ACC112 (cell line): ENCODE measurements around the gene VSIR.

Experiments
- H2AFZ ChIP-seq: fragments of 200-600 bp; sonication (generic); one replicate; pipeline ENCODE4 v1.6.0; 2017; ENCODE audit warnings: antibody characterized with exemption, low read length; ENCODE audit not compliant: unreplicated experiment
- H3K27ac ChIP-seq: fragments of 200-600 bp; sonication (generic); 2 replicates; pipeline ENCODE4 v1.5.1; 2014; ENCODE audit warnings: low read depth, mild to moderate bottlenecking, antibody characterized with exemption, low read length, moderate library complexity
- H3K27me3 ChIP-seq: fragments of 200-600 bp; sonication (generic); 2 replicates; pipeline ENCODE4 v1.6.1; 2014; ENCODE audit warnings: mild to moderate bottlenecking, antibody characterized with exemption, low read length, moderate library complexity, mixed read lengths; ENCODE audit not compliant: insufficient read depth
- H3K36me3 ChIP-seq: fragments of 200-600 bp; sonication (generic); 2 replicates; pipeline ENCODE4 v1.6.1; 2016; ENCODE audit warnings: mild to moderate bottlenecking, antibody characterized with exemption, low read length, moderate library complexity, mixed read lengths; ENCODE audit not compliant: insufficient read depth
- H3K4me1 ChIP-seq: fragments of 200-600 bp; sonication (generic); one replicate; pipeline ENCODE4 v1.6.1; 2016; ENCODE audit warnings: low read length, mixed read lengths; ENCODE audit not compliant: insufficient read depth, unreplicated experiment, control insufficient read depth
- H3K4me3 ChIP-seq: fragments of 200-600 bp; sonication (generic); 2 replicates; pipeline ENCODE4 v1.5.1; 2014; ENCODE audit warnings: mild to moderate bottlenecking, low read depth, low read length
- H3K79me2 ChIP-seq: fragments of 200-600 bp; sonication (generic); one replicate; pipeline ENCODE4 v1.6.0; 2016; ENCODE audit warnings: low read length; ENCODE audit not compliant: control insufficient read depth, unreplicated experiment, insufficient read depth

The VSIR gene

GRCh38 chr10:71707240-71707789, 66.0 kb downstream of the VSIR start:
- Histone ChIP-seq H3K27ac (no peak overlapping the region), H2AFZ (no peak overlapping the region), H3K79me2 (no peaks in the 10 kb centered on the region), H3K4me1 (no peaks in the 10 kb centered on the region), H3K4me3 (no peak overlapping the region), H3K36me3 (no peaks in the 10 kb centered on the region), H3K27me3 (no peaks in the 10 kb centered on the region)

- H3K79me2 ChIP-seq, result no peaks in the 10 kb centered on the region
- H3K36me3 ChIP-seq, result no peaks in the 10 kb centered on the region
- H3K27ac ChIP-seq, result no peak overlapping the region
- no peaks in the 10 kb centered on the region for H3K27me3 ChIP-seq
- H3K4me1 ChIP-seq, result no peaks in the 10 kb centered on the region
- no peak overlapping the region for H3K4me3 ChIP-seq
- H2AFZ ChIP-seq, result no peak overlapping the region
Observed at GRCh38 chr10:71706216-71707121, 66.9 kb downstream of the VSIR start.

GRCh38 chr10:71705582-71705981, 67.7 kb downstream of the VSIR start:
- Histone ChIP-seq H3K36me3 (no peaks in the 10 kb centered on the region), H3K27me3 (no peaks in the 10 kb centered on the region), H3K27ac (no peak overlapping the region), H3K4me3 (no peak overlapping the region), H3K4me1 (no peaks in the 10 kb centered on the region), H3K79me2 (no peaks in the 10 kb centered on the region), H2AFZ (no peak overlapping the region)

GRCh38 chr10:71704816-71705215, 68.5 kb downstream of the VSIR start:
- Histone ChIP-seq H3K27ac (no peak overlapping the region), H3K36me3 (no peaks in the 10 kb centered on the region), H2AFZ (no peak overlapping the region), H3K27me3 (no peaks in the 10 kb centered on the region; the same call in 1 of the 2 replicates), H3K79me2 (no peaks in the 10 kb centered on the region), H3K4me3 (no peak overlapping the region), H3K4me1 (no peaks in the 10 kb centered on the region)

- H3K36me3 ChIP-seq, result no peaks in the 10 kb centered on the region
- H3K27me3 ChIP-seq, result peaks cover 5% of the 10 kb centered on the region; the same call in 1 of the 2 replicates
- H3K4me3 ChIP-seq, result no peak overlapping the region
- no peak overlapping the region for H3K27ac ChIP-seq
- no peaks in the 10 kb centered on the region for H3K4me1 ChIP-seq
- no peaks in the 10 kb centered on the region for H3K79me2 ChIP-seq
- H2AFZ ChIP-seq, result no peak overlapping the region
Observed at GRCh38 chr10:71703577-71703976, 69.7 kb downstream of the VSIR start.

- Histone ChIP-seq H2AFZ (no peak overlapping the region), H3K4me3 (no peak overlapping the region), H3K79me2 (no peaks in the 10 kb centered on the region), H3K4me1 (no peaks in the 10 kb centered on the region), H3K27me3 (peaks cover 7% of the 10 kb centered on the region; the same call in 1 of the 2 replicates), H3K36me3 (no peaks in the 10 kb centered on the region), H3K27ac (no peak overlapping the region)
Observed at GRCh38 chr10:71701496-71702132, 71.7 kb downstream of the VSIR start.

- H3K27me3 ChIP-seq, result peaks cover 7% of the 10 kb centered on the region; the same call in 1 of the 2 replicates
- no peaks in the 10 kb centered on the region for H3K4me1 ChIP-seq
- no peak overlapping the region for H3K4me3 ChIP-seq
- H3K27ac ChIP-seq, result no peak overlapping the region
- no peaks in the 10 kb centered on the region for H3K79me2 ChIP-seq
- H3K36me3 ChIP-seq, result no peaks in the 10 kb centered on the region
- H2AFZ ChIP-seq, result no peak overlapping the region
Observed at GRCh38 chr10:71700731-71701368, 72.5 kb downstream of the VSIR start.

- no peaks in the 10 kb centered on the region for H3K36me3 ChIP-seq
- H3K4me1 ChIP-seq, result peaks cover 3% of the 10 kb centered on the region
- no peak overlapping the region for H3K4me3 ChIP-seq
- H2AFZ ChIP-seq, result no peak overlapping the region
- H3K27me3 ChIP-seq, result peaks cover 7% of the 10 kb centered on the region; the same call in 1 of the 2 replicates
- no peaks in the 10 kb centered on the region for H3K79me2 ChIP-seq
- H3K27ac ChIP-seq, result no peak overlapping the region
Observed at GRCh38 chr10:71698737-71699136, 74.6 kb downstream of the VSIR start.

GRCh38 chr10:71697938-71698709, 75.2 kb downstream of the VSIR start:
- no peak overlapping the region for H3K27ac ChIP-seq
- no peak overlapping the region for H3K4me3 ChIP-seq
- H3K4me1 ChIP-seq, result peaks cover 7% of the 10 kb centered on the region
- no peaks in the 10 kb centered on the region for H3K79me2 ChIP-seq
- no peaks in the 10 kb centered on the region for H3K36me3 ChIP-seq
- peaks cover 7% of the 10 kb centered on the region; the same call in 1 of the 2 replicates for H3K27me3 ChIP-seq
- no peak overlapping the region for H2AFZ ChIP-seq
